Measurements from ENCODE around the gene CCDC171. TPM values are rescaled to one million over a fixed set of nuclear protein-coding genes. Genes with fewer than 3 reads are reported as not detected.

Gene CCDC171
- total and polyA plus RNA-seq, 2 of the 13 experiments (the other 11 are each of a cell fraction or from before 2014, with no cell fraction given), result 0.95 to 2.5 TPM

DNA sequence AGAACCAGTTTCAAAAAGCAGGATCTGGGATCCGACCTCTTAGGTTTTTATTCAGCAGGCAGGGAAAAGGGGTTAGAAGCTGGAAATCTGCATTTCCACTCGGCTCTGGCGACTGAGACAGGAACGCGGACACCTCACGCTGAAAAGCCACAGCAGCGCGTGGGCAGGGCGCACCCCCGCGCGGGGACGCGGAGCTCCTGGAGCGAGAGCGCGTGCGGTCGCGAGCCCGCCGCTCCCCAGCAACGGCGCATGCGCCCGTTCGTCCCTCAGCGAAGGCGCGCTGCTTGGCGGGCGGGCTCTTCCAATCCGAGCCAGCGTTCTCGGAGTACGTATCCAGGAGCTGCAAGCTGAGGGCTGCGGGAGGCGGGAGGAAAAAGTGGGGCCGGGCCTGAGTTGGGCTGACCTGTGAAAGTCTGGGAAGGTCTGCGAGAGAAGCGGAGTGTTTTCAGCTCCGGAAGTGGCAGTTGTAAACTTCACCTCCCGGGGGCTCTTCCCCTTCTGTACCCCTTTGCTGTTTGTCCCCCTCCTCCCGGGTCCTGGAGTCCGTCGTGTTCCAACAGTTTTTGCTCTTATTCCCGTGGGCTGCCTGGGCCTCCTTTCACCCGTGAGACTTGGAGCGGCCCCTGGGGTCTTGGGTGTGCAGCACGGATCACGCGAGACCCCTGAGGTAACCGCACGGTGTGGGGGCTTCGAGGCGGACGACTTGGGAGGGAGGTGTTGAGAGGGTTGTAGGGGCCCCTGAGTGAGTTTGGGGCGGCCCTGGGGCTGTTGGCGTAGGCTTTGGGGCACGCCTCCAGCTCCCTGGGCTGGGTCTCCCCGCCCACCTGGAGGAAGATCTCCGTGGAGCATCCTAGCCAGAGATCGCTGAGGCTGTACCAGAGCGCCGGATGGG is at the start of gene CCDC171 (continued):
- TF ChIP-seq ZNF883 (CRISPR knock-in tag; IDR thresholded peaks at IDR 0.05; ENCODE audit: not compliant biosample characterization) (peak; percentile 60), ARID5B (CRISPR knock-in tag; IDR thresholded peaks at IDR 0.05) (peak; percentile 38), ZIK1 (CRISPR knock-in tag; IDR thresholded peaks at IDR 0.05; ENCODE audit: borderline replicate concordance, low read depth) (0 out of 2 replicates have a peak, but pooled peaks have one; percentile 43), ONECUT2 (CRISPR knock-in tag; IDR thresholded peaks at IDR 0.05) (0 out of 2 replicates have a peak, but pooled peaks have one; percentile 20), PCBP1 (IDR thresholded peaks at IDR 0.05; ENCODE audit: borderline replicate concordance, low read depth, low read length) (no peak), POLR2A (IDR thresholded peaks at IDR 0.05; ENCODE audit: insufficient read depth in 1 of 2, low read depth in 2 of 2, low read length in 2 of 2) (peak; percentile 62 to 89; a peak in 3 of 4 replicates), SPEN (CRISPR knock-in tag; IDR thresholded peaks at IDR 0.05; ENCODE audit: low read depth) (peak; percentile 78), ZNF160 (CRISPR knock-in tag; IDR thresholded peaks at IDR 0.05) (no peak), ARNT2 (CRISPR knock-in tag; IDR thresholded peaks at IDR 0.05; ENCODE audit: low read depth) (peak; percentile 75), KLF6 (CRISPR knock-in tag; IDR thresholded peaks at IDR 0.05) (0 out of 2 replicates have a peak, but pooled peaks have one; percentile 62), SRY (CRISPR knock-in tag; IDR thresholded peaks at IDR 0.05) (peak; percentile 68; the same call in 1 of the 2 replicates), GLMP (CRISPR knock-in tag; IDR thresholded peaks at IDR 0.05; ENCODE audit: borderline replicate concordance) (no peak)
- TF ChIP-seq, protein P1, sequence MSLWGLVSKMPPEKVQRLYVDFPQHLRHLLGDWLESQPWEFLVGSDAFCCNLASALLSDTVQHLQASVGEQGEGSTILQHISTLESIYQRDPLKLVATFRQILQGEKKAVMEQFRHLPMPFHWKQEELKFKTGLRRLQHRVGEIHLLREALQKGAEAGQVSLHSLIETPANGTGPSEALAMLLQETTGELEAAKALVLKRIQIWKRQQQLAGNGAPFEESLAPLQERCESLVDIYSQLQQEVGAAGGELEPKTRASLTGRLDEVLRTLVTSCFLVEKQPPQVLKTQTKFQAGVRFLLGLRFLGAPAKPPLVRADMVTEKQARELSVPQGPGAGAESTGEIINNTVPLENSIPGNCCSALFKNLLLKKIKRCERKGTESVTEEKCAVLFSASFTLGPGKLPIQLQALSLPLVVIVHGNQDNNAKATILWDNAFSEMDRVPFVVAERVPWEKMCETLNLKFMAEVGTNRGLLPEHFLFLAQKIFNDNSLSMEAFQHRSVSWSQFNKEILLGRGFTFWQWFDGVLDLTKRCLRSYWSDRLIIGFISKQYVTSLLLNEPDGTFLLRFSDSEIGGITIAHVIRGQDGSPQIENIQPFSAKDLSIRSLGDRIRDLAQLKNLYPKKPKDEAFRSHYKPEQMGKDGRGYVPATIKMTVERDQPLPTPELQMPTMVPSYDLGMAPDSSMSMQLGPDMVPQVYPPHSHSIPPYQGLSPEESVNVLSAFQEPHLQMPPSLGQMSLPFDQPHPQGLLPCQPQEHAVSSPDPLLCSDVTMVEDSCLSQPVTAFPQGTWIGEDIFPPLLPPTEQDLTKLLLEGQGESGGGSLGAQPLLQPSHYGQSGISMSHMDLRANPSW (CRISPR knock-in tag; IDR thresholded peaks at IDR 0.05; ENCODE audit: borderline replicate concordance), result no peak; the same call in 1 of the 2 replicates
- TF ChIP-seq, protein P2, sequence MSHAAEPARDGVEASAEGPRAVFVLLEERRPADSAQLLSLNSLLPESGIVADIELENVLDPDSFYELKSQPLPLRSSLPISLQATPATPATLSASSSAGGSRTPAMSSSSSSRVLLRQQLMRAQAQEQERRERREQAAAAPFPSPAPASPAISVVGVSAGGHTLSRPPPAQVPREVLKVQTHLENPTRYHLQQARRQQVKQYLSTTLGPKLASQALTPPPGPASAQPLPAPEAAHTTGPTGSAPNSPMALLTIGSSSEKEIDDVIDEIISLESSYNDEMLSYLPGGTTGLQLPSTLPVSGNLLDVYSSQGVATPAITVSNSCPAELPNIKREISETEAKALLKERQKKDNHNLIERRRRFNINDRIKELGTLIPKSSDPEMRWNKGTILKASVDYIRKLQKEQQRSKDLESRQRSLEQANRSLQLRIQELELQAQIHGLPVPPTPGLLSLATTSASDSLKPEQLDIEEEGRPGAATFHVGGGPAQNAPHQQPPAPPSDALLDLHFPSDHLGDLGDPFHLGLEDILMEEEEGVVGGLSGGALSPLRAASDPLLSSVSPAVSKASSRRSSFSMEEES (CRISPR knock-in tag; IDR thresholded peaks at IDR 0.05), result peak; percentile 26
- TF ChIP-seq, protein P3, sequence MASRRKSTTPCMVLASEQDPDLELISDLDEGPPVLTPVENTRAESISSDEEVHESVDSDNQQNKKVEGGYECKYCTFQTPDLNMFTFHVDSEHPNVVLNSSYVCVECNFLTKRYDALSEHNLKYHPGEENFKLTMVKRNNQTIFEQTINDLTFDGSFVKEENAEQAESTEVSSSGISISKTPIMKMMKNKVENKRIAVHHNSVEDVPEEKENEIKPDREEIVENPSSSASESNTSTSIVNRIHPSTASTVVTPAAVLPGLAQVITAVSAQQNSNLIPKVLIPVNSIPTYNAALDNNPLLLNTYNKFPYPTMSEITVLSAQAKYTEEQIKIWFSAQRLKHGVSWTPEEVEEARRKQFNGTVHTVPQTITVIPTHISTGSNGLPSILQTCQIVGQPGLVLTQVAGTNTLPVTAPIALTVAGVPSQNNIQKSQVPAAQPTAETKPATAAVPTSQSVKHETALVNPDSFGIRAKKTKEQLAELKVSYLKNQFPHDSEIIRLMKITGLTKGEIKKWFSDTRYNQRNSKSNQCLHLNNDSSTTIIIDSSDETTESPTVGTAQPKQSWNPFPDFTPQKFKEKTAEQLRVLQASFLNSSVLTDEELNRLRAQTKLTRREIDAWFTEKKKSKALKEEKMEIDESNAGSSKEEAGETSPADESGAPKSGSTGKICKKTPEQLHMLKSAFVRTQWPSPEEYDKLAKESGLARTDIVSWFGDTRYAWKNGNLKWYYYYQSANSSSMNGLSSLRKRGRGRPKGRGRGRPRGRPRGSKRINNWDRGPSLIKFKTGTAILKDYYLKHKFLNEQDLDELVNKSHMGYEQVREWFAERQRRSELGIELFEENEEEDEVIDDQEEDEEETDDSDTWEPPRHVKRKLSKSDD (CRISPR knock-in tag; IDR thresholded peaks at IDR 0.05; ENCODE audit: low read depth), result no peak

Data from HepG2 (cell line).